Spleen (tissue), 7 donors: ENCODE results near the gene SEC14L1.

Experiments used
- CTCF ChIP-seq, 11 experiments: fragments of 200-600 bp in 7 of 11; fragments of 450-650 bp in 4 of 11; sonication (generic) in 4 of 11; IDR thresholded peaks in 8 of 11; conservative IDR thresholded peaks in 3 of 11; 1 replicate in 7 of 11; 2 replicates in 4 of 11; pipeline versions ENCODE4 v1.4.0 to v1.8.0; 2016 to 2021; ENCODE audit warnings: antibody characterized with exemption in 11 of 11, inconsistent platforms in 4 of 11, mild to moderate bottlenecking in 1 of 11
- POLR2A ChIP-seq, 3 donors: fragments of 450-650 bp; IDR thresholded peaks; one replicate each; pipeline ENCODE4 v1.5.1; 2017; ENCODE audit warnings: antibody characterized with exemption in 3 of 3, mild to moderate bottlenecking in 1 of 3
- POLR2AphosphoS5 ChIP-seq, 3 donors: sonication (generic); formaldehyde crosslinking; IDR thresholded peaks; one replicate each; pipeline ENCODE4 v1.5.1; 2017; ENCODE audit warnings: antibody characterized with exemption in 3 of 3
- donor health status: DM: no; HTN: no; CAD: no; lungs with moderate emphysema.
- donor health status: DM: no; HTN: no; CAD: no.
- donor health status: DM: no; HTN: no; CAD: no.

- TF ChIP-seq POLR2A (IDR thresholded peaks at IDR 0.05) (no peak), CTCF (IDR thresholded peaks at IDR 0.05 in 8 of 11, conservative IDR thresholded peaks at IDR 0.05 in 3 of 11) (no peak), POLR2AphosphoS5 (IDR thresholded peaks at IDR 0.05) (no peak)
Observed at GRCh38 chr17:77242118-77242851, 101.5 kb downstream of the SEC14L1 start.
